Lung (tissue), 12 donors: ENCODE measurements around the gene NKAIN2. TPM values are rescaled to one million over a fixed set of nuclear protein-coding genes. Genes with fewer than 3 reads are reported as not detected.

Experiments
- ATAC-seq: fragments of 200-7000 bp; cut with Tn5 transposase; one replicate; pipeline ENCODE4 v1.9.1; 2020; ENCODE audit warnings: moderate number of reproducible peaks; ENCODE audit not compliant: insufficient read depth, low FRiP score
- DNase-seq, 3 donors: peaks; one replicate each; pipeline ENCODE4 v3.0.0-alpha.2; 2013 to 2017
- H3K27ac ChIP-seq, 2 donors: one replicate each; pipeline ENCODE4 v1.5.1; 2013; ENCODE audit warnings: mild to moderate bottlenecking in 2 of 2, moderate library complexity in 2 of 2, control low read depth in 1 of 2, inconsistent platforms in 1 of 2, low read depth in 1 of 2, low read length in 1 of 2
- H3K27me3 ChIP-seq, 3 donors: one replicate each; pipeline ENCODE4 v1.5.1; 2013; ENCODE audit warnings: low read length in 2 of 3; ENCODE audit not compliant: control insufficient read depth in 3 of 3, insufficient read depth in 3 of 3
- H3K36me3 ChIP-seq, 4 donors: one replicate each; pipeline ENCODE4 v1.5.1; 2013; ENCODE audit warnings: low read length in 4 of 4, mild to moderate bottlenecking in 1 of 4, moderate library complexity in 1 of 4; ENCODE audit not compliant: control insufficient read depth in 4 of 4, insufficient read depth in 4 of 4
- H3K4me1 ChIP-seq, 5 donors: one replicate each; pipeline ENCODE4 v1.5.1; 2013; ENCODE audit warnings: low read length in 5 of 5, mild to moderate bottlenecking in 2 of 5, moderate library complexity in 1 of 5; ENCODE audit not compliant: control insufficient read depth in 5 of 5, insufficient read depth in 5 of 5
- H3K4me3 ChIP-seq: one replicate; pipeline ENCODE4 v1.5.1; 2013; ENCODE audit warnings: mild to moderate bottlenecking, control low read depth, moderate library complexity
- H3K9ac ChIP-seq, 2 donors: one replicate each; pipeline ENCODE4 v1.5.1; 2013; ENCODE audit warnings: low read length in 2 of 2, control low read depth in 1 of 2; ENCODE audit not compliant: insufficient read depth in 1 of 2
- H3K9me3 ChIP-seq, 4 donors: one replicate each; pipeline ENCODE4 v1.5.1; 2013; ENCODE audit warnings: low read length in 3 of 4, mild to moderate bottlenecking in 1 of 4, moderate library complexity in 1 of 4; ENCODE audit not compliant: control insufficient read depth in 4 of 4, insufficient read depth in 3 of 4
- WGBS, 2 donors: extraction: QIAGEN DNeasy Blood & Tissue Kit; methylation state at CpG; one replicate each; pipeline ENCODE4 v1.1.7; 2013; 5-methylcytosine and 5-hydroxymethylcytosine counted together
- polyA plus RNA-seq, 2 donors: library from polyadenylated mRNA; stranded (reverse); fragments of 200-250 nt; gene quantifications; one replicate each; pipeline ENCODE4 v1.2.1, GENCODE V29; 2013
- total RNA-seq, 2 donors: library from RNA; depleted of rRNA in 1 of 2; stranded (reverse); fragments of >200 nt in 1 of 2; gene quantifications; one replicate each; pipeline ENCODE4 v1.2.1, GENCODE V29; 2014 to 2021
- TF ChIP-seq, protein P1 (sequence below): IDR thresholded peaks from 2 replicates; pipeline ENCODE4 v1.5.1; 2012; ENCODE audit warnings: mild to moderate bottlenecking; ENCODE audit errors: control extremely low read depth, extremely low read depth
- donor health status: control.
- donor health status: control.
- donor health status: Bipolar disorder and iron deficiency.
- donor health status: healthy.
- donor health status: DM: yes; HTN: yes; CAD: no.

NKAIN2 gene
- total and polyA plus RNA-seq, 4 donors = 0.01 to 4.4 TPM; not detected in 2

DNA sequence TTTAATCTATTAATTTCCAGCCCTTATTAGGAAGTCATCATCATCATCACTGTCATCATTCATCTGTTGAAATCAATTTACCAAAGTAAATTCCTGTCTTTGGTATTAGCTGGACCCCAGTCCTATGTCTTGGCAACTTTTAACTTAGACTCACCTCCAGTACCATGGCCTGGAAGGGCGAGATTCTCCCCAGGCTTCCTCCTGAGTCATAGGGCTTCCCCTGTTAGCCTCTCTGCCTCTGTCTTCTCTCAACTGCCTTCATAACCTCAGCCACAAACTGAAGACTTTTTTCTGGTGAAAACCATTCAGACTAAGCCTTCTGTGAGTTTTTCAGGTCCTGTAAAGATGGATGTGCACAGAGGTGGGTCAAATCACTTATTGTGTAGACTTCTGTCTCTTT lies 95.0 kb downstream of the NKAIN2 start:
- 49 to 81% methylated on average over 1 of the region's 1 CpG for WGBS, 2 donors
- ATAC-seq = no peak
- TF ChIP-seq, protein P1, sequence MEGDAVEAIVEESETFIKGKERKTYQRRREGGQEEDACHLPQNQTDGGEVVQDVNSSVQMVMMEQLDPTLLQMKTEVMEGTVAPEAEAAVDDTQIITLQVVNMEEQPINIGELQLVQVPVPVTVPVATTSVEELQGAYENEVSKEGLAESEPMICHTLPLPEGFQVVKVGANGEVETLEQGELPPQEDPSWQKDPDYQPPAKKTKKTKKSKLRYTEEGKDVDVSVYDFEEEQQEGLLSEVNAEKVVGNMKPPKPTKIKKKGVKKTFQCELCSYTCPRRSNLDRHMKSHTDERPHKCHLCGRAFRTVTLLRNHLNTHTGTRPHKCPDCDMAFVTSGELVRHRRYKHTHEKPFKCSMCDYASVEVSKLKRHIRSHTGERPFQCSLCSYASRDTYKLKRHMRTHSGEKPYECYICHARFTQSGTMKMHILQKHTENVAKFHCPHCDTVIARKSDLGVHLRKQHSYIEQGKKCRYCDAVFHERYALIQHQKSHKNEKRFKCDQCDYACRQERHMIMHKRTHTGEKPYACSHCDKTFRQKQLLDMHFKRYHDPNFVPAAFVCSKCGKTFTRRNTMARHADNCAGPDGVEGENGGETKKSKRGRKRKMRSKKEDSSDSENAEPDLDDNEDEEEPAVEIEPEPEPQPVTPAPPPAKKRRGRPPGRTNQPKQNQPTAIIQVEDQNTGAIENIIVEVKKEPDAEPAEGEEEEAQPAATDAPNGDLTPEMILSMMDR = no peak
- no peak overlapping the region for H3K9ac ChIP-seq
- no peaks in the 10 kb centered on the region for H3K4me1 ChIP-seq
- DNase-seq = no peak
- no peak overlapping the region for H3K27ac ChIP-seq
- H3K27me3 ChIP-seq = no peaks in the 10 kb centered on the region
- H3K9me3 ChIP-seq = peaks cover 0 to 2% (median 0%) of the 10 kb centered on the region in 4 donors
- no peaks in the 10 kb centered on the region for H3K36me3 ChIP-seq
- H3K4me3 ChIP-seq = no peak overlapping the region

DNA sequence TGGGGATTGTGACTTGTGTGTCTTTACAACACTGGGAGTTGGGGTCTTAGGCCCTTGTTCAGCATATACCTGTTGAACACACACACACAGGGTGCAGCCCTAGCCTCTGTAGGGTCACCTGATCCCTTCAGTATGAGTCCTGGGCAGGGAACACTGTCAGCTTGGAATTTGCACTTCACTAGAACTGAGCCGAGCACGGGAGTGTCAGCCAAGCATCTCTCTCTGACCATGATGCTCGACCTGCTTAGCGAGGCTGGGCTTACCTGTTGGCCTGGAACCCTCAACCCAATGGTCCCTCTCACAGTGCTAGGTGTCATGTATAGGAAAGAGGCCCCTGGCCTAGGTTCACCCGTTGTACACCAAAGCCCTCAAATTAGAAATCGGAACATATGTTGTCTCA lies 96.1 kb downstream of the NKAIN2 start:
- no peaks in the 10 kb centered on the region for H3K4me1 ChIP-seq
- no peak overlapping the region for H3K9ac ChIP-seq
- H3K27ac ChIP-seq = no peak overlapping the region
- no peak for DNase-seq
- H3K4me3 ChIP-seq = no peak overlapping the region
- ATAC-seq = no peak
- TF ChIP-seq, protein P1 = no peak
- H3K36me3 ChIP-seq = no peaks in the 10 kb centered on the region
- H3K27me3 ChIP-seq = no peaks in the 10 kb centered on the region
- H3K9me3 ChIP-seq = peaks cover 0 to 2% (median 0%) of the 10 kb centered on the region in 4 donors
- WGBS, 2 donors = 92 to 95% methylated on average over 6 of the region's 6 CpGs

DNA sequence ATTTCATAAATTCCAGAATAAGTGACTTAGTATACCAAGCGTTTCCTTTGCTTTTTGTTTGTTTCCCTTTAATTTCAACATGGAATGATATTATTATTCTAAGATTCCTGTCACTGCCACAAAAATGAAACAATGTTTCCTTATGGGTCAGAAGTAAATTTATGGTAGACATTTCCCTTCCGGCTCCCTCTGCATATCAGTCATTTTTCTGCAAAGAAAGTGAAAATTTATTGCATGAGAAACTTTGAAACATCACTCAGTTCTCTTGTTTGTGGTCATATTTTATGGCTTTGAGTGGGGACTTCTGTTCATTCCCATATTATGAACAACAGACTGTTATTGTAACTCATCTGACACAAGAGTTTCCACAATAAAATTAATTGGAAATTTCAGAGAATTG lies 97.8 kb downstream of the NKAIN2 start:
- H3K4me3 ChIP-seq = no peak overlapping the region
- TF ChIP-seq, protein P1 = no peak
- H3K9me3 ChIP-seq = peaks cover 0 to 2% (median 0%) of the 10 kb centered on the region in 4 donors
- H3K36me3 ChIP-seq = no peaks in the 10 kb centered on the region
- no peaks in the 10 kb centered on the region for H3K4me1 ChIP-seq
- no peak overlapping the region for H3K27ac ChIP-seq
- no peak for DNase-seq
- ATAC-seq = no peak
- H3K9ac ChIP-seq = no peak overlapping the region
- 51 to 63% methylated on average over 2 of the region's 2 CpGs for WGBS, 2 donors
- H3K27me3 ChIP-seq = no peaks in the 10 kb centered on the region

DNA sequence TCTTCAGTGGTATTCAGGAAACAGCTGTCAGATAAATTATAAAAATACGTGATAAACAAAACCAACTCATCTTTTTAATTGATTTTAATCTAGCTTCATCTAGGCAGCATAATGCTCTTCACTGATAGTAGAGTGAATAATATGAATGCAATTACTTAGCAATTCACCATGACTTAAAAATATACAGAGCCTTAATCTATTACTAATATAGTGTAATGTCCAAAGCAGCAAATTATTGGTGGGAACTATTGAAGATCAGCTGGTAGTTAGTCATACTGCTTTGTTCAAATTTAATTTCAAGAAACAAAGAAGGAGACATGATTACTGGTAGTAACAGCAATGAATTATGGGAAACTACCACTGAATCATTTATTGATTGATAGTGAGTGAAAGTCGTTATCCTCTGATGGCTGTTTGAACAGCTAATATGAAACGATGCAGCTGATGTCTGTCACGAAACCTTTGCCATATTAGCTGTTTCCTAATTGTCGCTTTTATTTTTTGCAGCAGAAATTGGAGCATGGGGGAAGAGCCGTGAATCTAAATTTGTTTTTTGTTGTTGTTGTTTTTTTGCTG lies 99.2 kb downstream of the NKAIN2 start:
- WGBS, 2 donors = 86 to 89% methylated on average over 6 of the region's 6 CpGs
- no peak overlapping the region for H3K9ac ChIP-seq
- ATAC-seq = no peak

More for the DNA sequence above, 99.2 kb downstream of the NKAIN2 start:
- Histone ChIP-seq H3K9me3 (peaks cover 0 to 2% (median 0%) of the 10 kb centered on the region in 4 donors), H3K4me3 (no peak overlapping the region), H3K4me1 (no peaks in the 10 kb centered on the region), H3K36me3 (no peaks in the 10 kb centered on the region), H3K27ac (no peak overlapping the region), H3K27me3 (no peaks in the 10 kb centered on the region)
- TF ChIP-seq, protein P1 = no peak
- no peak for DNase-seq
